ENCODE data around the gene ABI3BP.
"Not testable (repeated sequence)": the region's sequence is repeated elsewhere in the genome, so short reads cannot be mapped to it uniquely, and the experiment has no call there.

ABI3BP gene

GRCh38 chr3:100954199-100954935, 38.9 kb downstream of the ABI3BP start:
- DNase-seq (ENCODE audit: low read depth): no peak

GRCh38 chr3:100953103-100953502, 40.1 kb downstream of the ABI3BP start:
- no peak overlapping the region for H3K4me3 ChIP-seq (ENCODE audit: low read depth, low read length)

More at GRCh38 chr3:100954199-100954935, 38.9 kb downstream of the ABI3BP start:
- no peak overlapping the region for H3K4me3 ChIP-seq (ENCODE audit: low read depth, low read length)

DNA sequence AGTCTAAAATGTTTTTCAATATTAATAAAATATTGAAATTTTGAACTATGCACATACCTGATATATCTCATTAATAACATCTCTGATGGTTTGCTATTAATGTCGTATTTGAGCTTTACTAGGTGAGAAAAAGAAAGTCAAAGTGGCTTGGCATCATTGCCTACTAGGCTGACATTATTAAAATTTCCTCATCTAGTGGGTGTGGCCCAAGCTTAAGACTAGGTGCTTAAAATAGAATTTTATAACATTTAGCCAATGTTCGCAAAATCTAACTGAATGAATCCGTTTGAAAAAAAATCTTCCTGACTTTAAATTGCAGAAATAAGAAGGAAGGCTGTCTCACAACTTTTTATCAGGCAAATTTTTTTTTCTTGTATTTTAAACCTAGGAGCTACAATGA, 46.1 kb downstream of the ABI3BP start:
- no peak overlapping the region for H3K4me3 ChIP-seq (ENCODE audit: low read depth, low read length)
- no peak for DNase-seq (ENCODE audit: low read depth)

More at GRCh38 chr3:100953103-100953502, 40.1 kb downstream of the ABI3BP start:
- no peak for DNase-seq (ENCODE audit: low read depth)

DNA sequence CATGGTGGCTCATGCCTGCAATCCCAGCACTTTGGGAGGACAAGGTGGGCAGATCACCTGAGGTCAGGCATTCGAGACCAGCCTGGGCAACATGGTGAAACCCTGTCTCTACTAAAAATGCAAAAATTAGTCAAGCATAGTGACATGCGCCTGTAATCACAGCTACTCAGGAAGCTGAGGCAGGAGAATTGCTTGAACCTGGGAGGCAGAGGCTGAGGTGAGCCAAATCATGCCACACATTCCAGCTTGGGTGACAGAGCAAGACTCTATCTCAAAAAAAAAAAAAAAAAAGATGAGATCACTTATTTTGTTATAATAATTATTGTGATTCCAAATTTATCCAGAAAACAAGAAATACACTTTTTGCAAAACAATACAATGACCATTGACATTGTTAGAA, 47.1 kb downstream of the ABI3BP start:
- not testable (repeated sequence) for H3K4me3 ChIP-seq (ENCODE audit: low read depth, low read length); DNase-seq (ENCODE audit: low read depth)

DNA sequence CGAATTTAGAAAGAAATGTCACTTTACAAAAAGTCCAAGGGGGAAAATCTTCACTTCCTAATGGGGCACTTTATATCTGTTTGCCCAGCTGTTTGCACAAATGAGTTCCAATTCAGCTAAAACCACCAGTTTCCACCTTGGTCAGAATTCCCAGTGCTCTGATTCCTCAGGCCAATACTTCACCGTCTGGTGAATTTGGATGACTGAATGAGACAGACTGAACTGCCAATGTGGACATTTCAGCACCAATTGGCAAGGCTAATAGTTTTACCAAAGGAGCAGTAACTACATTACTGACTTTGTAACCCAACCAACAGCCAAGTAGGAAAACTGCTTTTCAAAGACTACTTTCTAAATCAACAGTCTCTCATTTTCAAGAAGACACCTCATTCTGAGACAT, 51.8 kb downstream of the ABI3BP start:
- DNase-seq (ENCODE audit: low read depth): no peak
- no peak overlapping the region for H3K4me3 ChIP-seq (ENCODE audit: low read depth, low read length)

GRCh38 chr3:100941041-100941440, 52.2 kb downstream of the ABI3BP start:
- no peak overlapping the region for H3K4me3 ChIP-seq (ENCODE audit: low read depth, low read length)

DNA sequence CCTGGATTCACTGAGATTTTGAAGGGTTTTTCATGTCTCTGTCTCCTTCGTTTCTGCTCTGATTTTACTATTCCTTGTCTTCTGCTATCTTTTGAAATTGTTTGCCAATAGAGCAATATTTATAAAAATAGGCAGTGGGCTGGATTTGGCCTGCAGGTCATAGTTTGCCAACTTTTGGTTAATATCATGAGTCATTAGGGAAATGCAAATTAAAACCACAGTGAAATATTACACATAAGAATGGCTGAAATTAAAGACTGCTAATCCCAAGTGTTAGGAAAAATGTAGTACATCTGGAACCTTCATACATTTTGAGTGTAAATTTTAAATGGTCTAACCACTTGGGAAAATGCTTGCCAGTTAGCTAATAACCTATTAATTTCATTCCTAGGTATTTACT, 56.3 kb downstream of the ABI3BP start:
- DNase-seq (ENCODE audit: low read depth): no peak
- H3K4me3 ChIP-seq (ENCODE audit: low read depth, low read length): no peak overlapping the region

More at GRCh38 chr3:100941041-100941440, 52.2 kb downstream of the ABI3BP start:
- peak; percentile 60 for DNase-seq (ENCODE audit: low read depth)

GRCh38 chr3:100932491-100932890, 60.7 kb downstream of the ABI3BP start:
- no peak overlapping the region for H3K4me3 ChIP-seq (ENCODE audit: low read depth, low read length)
- no peak for DNase-seq (ENCODE audit: low read depth)

DNA sequence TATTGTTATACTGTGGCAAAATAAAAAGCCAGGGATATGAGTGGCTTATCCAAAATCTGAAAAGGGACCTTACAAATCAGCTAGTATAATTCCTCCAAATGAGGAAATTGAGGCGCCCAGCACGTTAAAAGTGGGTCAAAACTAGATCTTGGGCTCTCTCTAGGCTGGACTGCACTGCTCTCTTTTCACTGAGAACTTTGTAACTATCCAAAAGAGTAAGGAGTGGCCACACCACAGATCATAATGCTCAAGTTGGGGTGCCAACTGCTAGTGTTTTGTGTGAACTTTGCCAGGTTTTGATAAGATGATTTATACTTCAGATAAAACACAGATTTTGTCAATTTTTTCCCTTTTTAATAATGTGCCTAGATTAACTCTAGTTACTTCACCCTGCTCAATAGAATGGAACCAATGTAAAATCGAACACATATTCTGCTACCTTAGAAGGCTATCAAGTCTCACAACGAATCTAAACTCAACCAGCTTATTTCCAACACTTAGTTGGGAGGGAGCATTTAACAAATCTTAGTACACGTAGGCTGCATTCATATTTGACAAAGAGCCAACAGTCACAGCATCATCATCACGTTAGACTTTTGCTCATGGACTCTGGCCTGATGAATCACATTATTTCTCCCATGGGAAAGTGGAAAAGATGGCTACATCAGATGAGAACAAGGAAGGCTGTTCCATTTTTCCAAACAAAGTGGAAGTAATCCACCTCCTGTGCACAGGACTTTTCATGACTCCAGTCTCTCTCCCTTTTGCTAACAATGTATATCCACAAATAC, 64.4 kb downstream of the ABI3BP start:
- DNase-seq (ENCODE audit: low read depth): peak; percentile 98
- no peak overlapping the region for H3K4me3 ChIP-seq (ENCODE audit: low read depth, low read length)

GRCh38 chr3:100927775-100928174, 65.4 kb downstream of the ABI3BP start:
- no peak overlapping the region for H3K4me3 ChIP-seq (ENCODE audit: low read depth, low read length)
- peak; percentile 15 for DNase-seq (ENCODE audit: low read depth)

DNA sequence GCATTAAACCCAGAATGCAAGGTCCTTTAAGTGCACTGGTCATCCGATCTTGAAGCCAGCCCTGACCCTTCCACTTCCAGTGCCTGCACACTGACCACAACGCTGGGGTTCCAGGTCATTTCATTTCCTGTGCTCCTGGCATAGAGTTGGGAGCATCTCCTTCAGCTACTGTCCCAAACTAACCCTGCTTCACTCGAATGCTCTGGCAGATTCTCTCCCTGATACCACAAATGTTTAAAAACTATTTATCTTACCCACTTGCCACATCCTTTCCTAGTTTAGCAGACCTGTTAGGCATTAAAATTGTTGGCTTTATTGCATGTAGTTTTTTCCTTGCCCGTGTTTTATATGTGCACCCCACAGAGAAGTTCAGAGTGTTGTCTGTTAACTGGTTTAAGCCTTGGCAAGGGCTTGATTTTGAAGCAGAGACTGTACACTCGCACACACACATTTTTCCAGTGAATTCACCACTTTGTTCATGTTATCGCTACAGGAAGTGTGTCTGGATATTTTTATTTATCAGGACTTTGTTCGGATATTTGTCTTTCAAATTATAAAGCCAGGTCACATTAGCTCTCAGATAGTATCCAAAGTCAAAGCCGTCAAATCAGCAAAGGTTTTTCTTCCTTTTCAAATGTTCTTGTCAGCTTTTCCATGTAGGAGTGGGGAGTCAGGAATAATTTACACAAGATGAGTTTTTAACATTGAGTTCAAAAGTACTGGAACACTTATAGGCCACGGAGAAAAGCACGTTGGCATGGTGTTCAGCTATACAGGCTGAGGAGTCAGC, 77.3 kb downstream of the ABI3BP start:
- DNase-seq (ENCODE audit: low read depth): no peak
- H3K4me3 ChIP-seq (ENCODE audit: low read depth, low read length): no peak overlapping the region

GRCh38 chr3:100913870-100914648, 79.2 kb downstream of the ABI3BP start:
- no peak overlapping the region for H3K4me3 ChIP-seq (ENCODE audit: low read depth, low read length)
- DNase-seq (ENCODE audit: low read depth): peak; percentile 52

GRCh38 chr3:100912976-100913545, 80.2 kb downstream of the ABI3BP start:
- H3K4me3 ChIP-seq (ENCODE audit: low read depth, low read length): no peak overlapping the region
- DNase-seq (ENCODE audit: low read depth): no peak

GRCh38 chr3:100912571-100912970, 80.7 kb downstream of the ABI3BP start:
- H3K4me3 ChIP-seq (ENCODE audit: low read depth, low read length): no peak overlapping the region
- no peak for DNase-seq (ENCODE audit: low read depth)

DNA sequence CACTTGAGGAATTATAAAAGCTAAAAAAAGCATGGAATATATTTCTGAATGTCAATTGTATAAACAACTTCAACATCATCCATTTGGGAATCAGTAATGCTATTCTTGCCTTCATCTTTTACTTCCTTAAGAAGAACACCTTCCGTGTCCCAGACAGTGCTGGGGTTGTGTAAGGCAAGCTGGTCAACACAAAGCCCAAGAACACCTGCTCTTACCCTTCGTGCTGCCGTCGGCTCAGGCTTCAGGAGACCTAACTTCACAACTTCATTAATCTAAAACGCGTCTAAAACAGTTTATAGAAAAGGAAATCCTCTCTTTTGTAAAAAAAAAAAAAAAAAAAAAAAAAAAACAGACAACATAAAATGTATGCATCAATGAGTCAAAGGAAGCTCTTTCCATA, 81.3 kb downstream of the ABI3BP start:
- H3K4me3 ChIP-seq (ENCODE audit: low read depth, low read length): no peak overlapping the region
- no peak for DNase-seq (ENCODE audit: low read depth)

DNA sequence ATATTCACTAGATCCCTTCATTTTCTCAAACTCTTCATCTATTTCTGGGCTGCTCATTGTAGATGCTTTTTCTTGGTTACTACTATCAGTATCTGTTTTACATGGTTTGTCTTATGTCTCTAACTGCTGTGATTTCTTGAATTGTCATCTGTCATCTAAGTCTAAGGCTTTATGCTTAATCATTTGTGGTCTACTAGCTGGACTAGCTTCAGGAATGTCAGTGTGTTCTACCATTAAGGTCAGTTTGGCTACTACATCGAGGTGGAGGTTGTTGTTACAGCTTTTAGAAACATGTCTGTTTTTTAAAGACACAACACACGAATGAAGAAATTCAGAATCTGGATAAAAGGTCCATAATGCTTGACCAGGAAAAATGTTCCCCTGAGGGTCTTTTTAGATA, 82.2 kb downstream of the ABI3BP start:
- H3K4me3 ChIP-seq (ENCODE audit: low read depth, low read length): no peak overlapping the region
- DNase-seq (ENCODE audit: low read depth): no peak

GRCh38 chr3:100902572-100902971, 90.6 kb downstream of the ABI3BP start:
- H3K4me3 ChIP-seq (ENCODE audit: low read depth, low read length): no peak overlapping the region
- peak; percentile 39 for DNase-seq (ENCODE audit: low read depth)

DNA sequence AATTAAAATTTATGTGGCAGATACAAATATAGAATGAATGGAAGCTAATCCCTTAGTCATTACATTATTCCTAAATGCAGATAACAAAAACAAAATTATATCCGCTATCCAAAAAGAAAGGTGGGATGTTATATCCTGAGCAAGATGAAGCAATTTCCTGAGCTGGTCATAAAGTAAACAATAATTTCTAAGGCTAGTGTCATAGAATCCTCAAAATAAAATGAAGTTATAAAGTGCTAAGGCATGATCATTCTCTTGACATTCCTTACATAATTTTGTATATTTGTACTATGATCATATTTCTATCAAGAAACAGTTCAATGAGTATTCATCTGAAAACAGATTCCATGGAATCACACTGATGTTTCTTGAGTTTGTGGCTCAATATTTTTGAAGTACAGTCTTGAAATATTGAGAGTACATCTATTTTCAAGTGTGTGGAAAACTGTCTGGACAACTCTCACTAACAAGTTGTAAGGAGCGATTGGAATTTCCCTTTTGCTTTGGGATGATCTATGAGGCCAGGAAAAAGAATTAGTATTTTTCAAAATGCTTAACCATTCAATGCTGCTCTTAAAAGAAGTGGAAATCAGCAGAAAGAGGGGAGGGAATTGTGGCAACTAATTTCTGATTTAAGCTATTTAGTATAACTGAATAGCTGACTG, 92.4 kb downstream of the ABI3BP start:
- H3K4me3 ChIP-seq (ENCODE audit: low read depth, low read length): no peak overlapping the region
- no peak for DNase-seq (ENCODE audit: low read depth)

All from skeletal muscle cell (primary cell).